Stimulated activated CD8-positive, alpha-beta memory T cell treated with anti-CD3 and anti-CD28 coated beads, Interleukin-7, amount 100 ng/mL, for 24 hours (primary cell): ENCODE results near the gene BSG.
A peak's percentile ranks its signal among the peaks of the same experiment; 100 is the strongest.

ENCODE experiments used
- DNase-seq: peaks from one replicate; pipeline ENCODE4 v3.0.0-alpha.2; 2020; ENCODE audit warnings: low read depth

BSG gene

DNA sequence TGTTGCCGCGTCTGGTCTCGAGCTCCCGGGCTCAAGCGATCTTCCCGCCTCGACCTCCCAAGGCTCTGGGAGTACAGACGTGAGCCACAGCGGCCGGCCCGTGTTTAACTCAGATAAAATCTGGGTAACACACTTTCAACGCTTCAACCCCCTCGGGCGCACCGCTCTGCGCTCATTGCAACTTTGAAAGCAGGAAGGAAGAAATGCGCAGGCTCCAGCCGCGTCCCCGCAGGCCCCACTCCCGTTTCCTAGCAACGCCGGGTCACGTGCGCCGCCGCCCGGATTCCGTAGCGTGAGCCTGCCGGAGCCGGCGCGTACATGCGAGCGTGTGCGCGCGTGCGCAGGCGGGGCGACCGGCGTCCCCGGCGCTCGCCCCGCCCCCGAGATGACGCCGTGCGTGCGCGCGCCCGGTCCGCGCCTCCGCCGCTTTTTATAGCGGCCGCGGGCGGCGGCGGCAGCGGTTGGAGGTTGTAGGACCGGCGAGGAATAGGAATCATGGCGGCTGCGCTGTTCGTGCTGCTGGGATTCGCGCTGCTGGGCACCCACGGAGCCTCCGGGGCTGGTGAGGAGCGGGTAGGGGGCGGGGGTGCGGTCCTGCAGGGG lies at the start of gene BSG:
Gene BSG (plus strand): TSS at position 457 of the 603 bp plus-strand sequence. CDS start 39 bp downstream, at position 496.
- peak; percentile 98 for DNase-seq

DNA sequence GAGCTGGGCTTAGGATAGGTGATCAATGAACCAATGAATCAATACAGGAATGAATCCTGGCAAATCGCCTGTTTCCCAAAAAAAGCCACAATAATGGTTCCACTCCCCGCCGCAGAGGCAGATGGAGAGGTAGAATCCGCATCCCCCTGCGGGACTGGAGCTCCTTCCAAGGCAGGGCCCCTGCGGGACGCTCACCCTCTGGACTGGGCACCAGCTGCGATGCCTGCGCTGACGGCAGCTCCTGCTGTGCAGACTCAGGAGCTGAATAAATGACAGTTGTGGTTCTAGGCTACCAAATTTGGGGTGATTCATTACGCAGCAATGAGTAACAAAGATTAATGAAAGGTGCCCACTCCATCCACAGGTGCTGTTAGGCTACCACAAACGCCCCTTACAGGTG lies 49.7 kb upstream of the BSG start:
- DNase-seq: no peak

DNA sequence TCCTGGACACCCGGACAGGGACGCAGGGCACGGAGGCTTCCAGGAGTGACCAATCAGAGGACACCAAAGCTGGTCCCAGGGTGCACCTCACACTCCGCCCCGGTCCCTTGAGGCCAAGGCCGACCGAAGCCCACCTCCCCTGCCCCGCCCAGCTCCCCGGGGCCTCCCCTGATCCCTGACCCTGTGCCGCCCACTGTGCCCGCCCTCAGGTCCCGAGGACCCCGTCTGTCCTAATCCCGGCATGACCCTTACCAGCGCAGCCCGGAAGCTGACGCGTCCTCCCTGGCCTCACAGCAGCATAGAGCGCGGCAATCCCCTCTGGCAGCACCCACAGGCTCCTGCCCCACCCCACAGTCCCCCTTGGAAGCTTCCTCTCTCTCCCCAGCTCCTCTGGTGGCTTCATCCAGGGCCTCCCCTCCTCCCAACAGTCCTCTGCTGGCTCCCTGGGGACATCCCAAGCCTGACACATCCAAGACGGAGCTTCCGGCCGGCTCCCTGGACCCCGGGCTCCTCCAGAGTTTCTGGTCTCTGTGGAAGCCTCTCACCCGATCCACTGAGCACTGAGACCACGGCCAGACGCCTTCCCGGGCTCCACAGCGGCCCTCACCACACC lies 48.2 kb upstream of the BSG start:
- DNase-seq: no peak

DNA sequence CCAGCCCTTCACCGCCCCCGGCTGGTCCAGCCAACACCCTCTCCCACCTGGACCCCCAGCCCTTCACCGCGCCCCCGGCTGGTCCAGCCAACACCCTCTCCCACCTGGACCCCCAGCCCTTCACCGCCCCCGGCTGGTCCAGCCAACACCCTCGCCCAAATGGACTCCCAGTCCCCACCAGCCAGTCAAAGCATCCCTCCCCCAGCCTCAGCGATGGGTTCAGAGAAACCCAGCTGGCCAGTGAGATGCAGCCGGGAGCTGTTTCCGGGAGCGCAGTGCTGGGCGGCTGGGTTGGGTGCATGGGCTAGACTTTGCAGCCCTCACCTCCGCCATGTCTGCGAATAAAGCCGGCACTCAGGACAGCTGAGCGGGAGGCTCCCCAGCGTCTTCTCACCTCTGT lies 47.4 kb upstream of the BSG start:
- no peak for DNase-seq

DNA sequence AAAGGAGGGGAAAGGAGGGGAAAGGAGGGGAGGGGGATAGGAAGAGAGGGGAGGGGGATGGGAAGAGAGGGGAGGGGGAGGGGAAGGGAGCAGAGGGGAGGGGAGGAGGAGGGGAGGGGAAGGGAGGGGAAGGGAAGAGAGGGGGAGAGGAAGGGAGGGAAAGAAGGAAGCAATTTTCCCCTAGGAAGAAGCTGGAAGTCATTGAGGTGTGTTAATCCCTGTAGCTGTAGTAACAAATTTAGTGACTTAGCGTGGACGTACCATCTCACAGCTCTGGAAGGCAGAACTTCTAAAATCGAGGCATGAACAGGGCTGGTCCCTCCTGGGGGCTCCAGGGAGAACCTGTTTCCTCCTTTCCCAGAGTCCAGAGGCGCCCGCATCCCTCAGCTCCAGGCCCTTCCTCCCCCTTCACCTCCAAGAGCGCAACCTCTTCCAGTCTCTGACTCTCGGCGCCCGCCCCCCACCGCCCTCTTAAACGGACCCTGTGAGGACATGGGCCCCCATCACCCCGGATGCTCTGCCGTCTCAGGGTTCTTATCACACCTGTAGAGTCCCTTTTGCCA lies 46.5 kb upstream of the BSG start:
- no peak for DNase-seq

DNA sequence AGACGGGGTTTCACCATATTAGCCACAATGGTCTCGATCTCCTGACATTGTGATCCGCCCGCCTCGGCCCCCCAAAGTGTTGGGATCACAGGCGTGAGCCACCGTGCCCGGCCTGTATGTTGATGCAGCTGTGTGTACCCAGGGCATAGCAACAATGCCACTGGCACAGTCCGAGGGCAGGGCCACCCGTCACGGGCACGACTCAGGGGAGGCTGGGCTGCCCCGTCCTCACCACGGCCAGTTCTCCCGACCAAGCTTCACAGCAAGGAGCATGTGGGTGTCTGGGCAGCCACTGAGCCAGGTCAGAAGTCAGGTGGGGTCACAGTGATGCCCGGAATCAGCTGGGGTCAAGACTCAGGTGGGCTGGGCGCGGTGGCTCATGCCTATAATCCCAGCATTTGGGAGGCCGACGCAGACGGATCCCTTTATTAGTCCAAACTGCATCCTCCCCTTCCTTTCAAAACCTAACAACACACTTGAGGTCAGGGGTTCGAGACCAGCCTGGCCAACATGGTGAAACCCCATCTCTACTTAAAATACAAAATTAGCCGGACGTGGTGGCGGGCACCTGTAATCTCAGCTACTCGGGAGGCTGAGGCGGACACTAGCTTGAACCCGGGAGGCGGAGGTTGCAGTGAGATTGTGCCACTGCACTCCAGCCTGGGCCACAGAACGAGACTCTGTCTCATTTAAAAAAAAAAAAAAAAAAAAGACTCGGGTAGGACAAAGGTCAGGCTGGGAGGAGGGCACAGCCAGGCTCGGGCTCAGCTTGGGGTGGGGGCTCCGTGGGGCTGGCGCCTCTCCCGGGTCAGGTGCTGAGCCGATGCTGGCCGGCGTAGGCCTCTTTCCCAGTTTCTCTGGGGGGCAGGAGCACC lies 42.0 kb upstream of the BSG start:
- DNase-seq: no peak

DNA sequence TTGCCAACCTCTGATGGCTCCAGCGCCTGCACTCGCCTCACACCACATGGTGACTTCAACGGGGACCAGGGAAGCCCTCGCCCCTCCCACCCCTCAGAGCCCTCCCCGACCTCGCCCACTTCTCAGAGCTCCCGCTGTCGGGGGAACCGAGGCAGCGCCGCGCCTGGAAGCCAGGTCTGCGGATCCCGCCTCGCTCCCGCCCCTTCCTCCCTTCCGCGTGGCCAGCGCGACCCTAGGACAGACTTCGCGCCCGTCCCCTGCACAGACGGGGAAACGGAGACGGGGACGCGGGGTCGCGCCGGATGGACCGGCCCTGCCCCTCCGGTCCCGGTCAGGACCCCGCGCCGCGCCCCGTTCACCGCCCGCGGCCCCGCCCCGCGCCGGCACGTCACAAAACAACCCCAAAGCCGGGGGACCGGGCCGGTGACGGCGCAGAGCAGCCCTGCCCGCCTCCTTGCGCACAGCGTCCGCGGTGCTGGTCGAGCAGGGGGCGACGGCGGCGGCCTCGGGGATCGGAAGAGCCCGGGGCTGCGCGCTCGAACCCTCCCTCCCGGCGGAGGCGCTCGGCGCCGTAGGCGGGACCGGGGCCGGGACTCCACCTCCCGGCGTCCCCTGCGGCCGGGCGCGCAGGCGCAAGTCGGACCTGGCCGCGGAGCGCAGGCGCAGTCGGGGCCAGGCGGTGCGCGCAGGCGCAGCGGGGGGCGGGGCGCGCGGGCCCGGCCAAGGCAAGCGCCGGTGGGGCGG lies 41.2 kb upstream of the BSG start:
- DNase-seq: peak; percentile 70

DNA sequence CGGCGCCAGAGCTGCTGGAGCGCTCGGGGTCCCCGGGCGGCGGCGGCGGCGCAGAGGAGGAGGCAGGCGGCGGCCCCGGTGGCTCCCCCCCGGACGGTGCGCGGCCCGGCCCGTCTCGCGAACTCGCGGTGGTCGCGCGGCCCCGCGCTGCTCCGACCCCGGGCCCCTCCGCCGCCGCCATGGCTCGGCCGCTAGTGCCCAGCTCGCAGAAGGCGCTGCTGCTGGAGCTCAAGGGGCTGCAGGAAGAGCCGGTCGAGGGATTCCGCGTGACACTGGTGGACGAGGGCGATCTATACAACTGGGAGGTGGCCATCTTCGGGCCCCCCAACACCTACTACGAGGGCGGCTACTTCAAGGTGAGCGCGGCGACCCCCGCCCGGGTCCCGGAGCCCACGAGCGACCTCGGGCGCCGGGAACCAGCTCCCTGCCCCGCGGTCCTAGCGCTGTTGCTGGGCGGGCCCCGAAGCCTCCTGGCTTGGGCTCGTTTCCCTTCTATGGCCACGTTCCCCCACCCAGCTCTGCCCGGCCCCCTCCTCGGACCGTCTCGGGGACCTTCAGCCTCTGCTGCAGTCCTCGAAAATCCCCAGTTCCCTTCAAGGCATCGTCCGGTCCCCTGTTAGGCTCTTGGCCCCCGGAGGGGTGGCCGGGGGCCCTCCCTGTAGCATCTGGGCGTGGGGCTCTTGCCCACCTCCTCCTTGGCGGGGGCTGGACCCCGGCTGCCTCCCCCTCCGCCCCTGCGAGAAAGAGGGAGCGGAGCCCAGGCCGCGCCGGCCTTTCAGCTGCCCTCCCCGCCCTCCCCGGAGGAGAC lies 40.4 kb upstream of the BSG start, which contains the start of gene CDC34:
Gene CDC34 (plus strand): TSS at position 8 of the 808 bp plus-strand sequence. CDS start 172 bp downstream, at position 180.
- DNase-seq: no peak

DNA sequence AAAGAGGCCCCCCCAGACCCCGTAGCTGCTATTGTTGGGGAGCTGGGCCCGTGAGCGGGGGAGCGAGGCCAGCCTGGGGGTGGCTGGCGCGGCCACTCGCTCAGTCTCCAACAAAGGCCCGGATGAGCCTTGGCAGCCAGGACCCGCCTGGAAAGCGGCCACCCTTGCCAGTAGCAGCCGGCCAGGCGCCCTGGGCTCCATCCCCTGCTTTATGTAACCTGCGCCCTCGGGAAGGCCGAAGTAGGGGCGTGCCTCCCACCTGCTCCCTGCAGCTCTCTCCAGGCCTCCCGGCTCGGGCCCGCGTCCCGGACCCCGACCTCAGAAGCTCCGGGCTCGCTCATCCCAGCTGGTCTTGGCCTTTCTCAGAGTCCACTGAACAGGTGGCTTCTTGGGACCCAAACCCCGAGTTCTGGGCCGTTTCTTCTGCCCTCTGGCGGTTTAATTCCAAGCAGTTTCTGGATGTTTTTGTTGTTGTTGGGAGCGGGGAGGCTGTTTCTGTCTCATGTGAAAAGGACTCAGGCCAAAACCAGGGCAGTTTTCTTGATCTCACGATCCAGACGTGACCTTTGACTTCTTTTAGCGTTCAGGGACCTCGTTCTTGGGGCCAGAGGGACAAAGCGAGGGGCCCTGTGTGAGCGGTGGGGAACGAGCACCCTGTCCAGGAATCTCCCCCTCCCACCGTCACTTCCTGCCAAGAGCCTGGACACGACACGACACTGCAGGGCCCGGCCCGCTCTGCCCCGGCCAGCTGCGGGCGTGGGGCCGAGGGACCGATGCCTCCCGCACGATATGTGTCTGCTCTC lies 39.6 kb upstream of the BSG start:
- no peak for DNase-seq

DNA sequence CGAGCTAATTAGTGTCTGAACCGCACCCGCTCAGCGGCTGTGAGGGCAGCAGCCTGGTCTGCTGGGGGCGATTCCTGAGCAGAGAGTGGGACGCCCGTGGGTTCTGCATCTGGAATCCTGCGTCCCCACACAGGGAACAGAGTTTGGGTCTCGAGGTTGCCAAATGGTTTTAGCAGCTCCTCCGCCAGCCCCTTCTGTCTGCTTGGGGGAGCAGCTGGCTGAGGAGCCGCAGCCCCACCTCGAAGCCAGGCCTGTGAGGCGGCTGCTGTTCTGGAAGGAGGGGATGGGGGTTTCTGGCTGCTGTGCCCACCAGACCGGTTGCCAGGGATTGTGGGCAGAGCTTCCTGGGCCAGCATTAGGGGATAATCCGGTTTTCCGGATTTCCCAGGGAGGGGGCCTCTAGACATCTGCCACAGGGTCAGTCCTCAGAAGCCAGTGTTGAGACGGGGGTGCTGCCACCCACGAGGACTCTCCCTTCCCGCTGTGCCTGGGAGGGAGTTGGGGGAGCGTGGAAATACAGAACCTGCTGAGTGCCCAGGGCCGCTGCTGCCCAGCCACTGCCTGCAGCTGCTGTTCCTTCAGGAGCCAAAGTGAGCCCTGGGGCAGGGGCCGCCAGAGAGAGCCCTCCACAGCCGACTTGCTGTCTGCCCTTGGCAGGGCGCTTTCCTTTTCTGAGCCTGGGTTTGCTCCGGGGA lies 38.9 kb upstream of the BSG start:
- no peak for DNase-seq

DNA sequence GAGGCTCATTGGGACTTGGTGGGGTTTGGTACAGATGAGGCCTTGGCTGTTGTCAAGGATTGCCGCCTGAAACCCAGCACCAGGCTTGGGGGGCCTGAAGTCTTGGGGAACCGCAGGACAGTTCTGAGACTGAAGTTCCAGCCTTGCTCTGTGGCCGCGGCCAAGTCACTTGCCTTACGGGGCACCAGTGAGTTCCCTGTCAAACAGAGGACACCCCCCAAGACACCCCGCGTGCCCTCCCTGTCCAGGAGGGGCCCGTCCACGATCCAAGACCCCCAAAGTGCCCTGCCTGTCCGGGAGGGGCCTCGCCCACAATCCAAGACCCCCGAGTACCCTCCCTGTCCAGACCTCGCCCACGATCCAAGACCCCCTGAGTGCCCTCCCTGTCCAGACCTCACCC lies 38.3 kb upstream of the BSG start:
- DNase-seq: no peak

DNA sequence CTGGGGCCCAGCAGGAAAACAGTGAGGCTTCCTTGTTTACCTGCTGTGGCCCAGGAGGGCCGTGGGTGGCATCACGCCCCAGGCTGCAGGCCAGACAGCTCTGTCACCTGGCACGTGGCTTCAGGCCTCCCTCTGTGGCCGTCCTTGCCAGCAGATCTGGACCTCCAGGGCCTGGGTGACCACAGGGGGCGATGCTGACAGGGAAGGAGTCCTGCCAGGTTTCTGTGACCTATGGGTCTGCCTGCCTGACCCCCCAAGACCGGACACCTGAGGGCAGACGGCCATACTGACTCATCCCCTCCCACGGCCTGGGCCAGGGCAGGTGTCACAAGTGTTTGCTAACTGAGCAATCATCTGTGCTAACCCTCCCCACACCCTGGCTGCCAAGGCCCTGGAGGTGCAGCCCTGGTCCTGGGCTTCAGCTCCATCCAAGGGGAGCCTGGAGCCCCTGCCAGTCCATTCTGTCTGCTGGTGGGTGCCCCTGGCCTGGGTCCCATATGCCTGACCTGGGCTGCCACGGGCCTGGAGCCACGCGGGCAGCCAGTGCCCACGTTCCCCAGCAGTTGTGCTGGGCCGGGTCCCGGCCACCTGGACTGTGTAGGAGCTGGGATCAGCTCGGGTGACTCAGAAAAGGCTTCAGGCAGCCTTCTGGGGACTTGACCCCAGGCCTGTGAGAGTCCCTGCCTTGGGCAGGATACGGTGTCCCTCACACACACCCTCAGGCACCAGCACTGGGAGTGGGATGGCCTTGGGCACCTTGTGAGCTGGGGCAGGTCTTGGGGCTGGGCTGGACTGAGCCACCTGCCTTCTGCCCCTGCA lies 37.2 kb upstream of the BSG start:
- DNase-seq: no peak

DNA sequence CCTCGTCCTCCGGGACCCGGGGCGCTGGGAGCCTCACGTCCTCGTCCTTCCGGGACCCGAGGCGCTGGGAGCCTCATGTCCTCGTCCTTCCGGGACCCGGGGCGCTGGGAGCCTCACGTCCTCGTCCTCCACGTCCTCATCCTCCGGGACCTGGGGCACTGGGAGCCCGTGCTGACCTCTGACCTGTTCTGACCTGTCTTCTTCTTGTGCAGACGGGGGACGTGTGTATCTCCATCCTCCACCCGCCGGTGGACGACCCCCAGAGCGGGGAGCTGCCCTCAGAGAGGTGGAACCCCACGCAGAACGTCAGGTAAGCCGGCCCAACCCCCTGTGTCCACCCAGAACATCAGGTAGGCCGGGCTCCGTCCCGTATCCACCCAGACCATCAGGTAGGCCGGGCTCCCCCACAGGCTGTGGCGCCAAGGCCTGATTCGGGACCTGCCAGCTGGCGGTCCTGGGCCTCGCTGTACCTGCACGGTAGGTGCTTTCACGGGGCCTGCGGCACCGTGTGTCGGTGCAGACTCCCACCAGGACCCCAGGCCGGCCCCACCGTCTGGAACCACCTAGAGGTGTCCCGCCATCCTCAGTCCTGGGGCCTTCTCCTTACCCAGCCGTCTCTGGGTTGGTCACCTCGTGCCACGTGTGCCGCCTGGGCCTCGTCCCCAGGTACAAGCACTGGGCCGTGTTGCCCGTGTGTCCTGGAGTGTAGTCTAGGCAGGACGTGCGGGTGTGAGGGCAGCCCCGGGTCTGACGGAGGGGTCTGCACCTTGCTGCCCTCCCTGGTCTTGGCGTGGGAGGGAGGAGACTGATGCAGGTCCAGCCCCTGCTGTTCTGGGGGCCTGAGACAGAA lies 36.1 kb upstream of the BSG start:
- no peak for DNase-seq

DNA sequence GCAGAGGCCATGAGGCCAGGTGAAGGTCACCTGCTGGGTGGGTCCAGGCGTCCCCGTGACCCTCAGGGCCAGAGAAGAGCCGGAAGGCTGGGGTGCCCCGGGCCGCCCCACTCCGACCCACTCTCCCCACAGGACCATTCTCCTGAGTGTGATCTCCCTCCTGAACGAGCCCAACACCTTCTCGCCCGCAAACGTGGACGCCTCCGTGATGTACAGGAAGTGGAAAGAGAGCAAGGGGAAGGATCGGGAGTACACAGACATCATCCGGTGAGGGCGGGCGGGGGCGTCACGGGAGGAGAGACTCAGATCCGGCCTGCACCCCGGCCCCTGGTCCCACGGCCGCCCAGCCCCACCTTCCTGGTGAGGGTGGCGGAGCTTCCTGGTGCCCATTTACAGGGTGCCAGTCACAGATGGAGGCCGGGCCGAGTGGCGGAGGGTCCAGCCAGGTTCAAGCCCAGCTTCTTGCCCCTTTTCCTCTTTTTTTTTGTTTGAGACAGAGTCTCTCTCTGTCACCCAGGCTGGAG lies 35.5 kb upstream of the BSG start:
- DNase-seq: no peak

DNA sequence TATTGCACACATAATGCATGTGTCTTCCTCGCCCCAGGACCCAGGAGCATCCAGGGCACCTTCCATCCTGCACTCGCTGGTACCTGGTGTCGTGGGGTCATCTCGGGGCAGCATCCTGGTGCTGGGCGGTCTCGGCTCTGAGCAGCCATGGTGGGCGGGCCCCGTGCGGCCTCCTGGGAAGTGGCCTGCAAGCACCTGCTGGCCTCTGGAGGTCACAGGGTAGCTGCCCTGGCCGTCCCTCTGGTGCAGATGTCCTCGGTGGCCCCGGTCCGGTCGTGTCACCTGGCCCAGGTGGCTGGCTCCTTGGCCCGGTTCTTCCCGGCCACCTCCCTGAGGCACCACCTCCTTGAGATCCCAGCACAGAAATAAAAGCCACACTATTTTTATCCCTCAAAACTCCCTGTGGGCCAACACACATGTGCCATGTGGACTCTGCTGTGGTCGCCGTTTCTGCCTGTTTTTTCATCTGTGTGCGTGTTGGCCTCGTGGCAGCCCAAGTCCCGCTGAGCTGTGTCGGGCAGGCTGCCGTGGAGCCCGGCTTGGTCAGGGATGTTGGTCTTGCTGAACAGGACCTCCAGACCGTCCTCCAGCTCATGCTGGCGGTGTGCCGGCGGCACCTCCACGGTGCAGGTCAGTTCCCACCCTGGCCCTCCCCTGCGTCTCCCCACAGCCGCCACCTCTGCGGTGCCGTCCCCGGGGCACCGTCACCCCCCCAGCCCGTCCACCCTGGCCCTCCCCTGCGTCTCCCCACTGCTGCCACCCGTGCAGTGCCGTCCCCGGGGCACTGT lies 33.6 kb upstream of the BSG start:
- no peak for DNase-seq

DNA sequence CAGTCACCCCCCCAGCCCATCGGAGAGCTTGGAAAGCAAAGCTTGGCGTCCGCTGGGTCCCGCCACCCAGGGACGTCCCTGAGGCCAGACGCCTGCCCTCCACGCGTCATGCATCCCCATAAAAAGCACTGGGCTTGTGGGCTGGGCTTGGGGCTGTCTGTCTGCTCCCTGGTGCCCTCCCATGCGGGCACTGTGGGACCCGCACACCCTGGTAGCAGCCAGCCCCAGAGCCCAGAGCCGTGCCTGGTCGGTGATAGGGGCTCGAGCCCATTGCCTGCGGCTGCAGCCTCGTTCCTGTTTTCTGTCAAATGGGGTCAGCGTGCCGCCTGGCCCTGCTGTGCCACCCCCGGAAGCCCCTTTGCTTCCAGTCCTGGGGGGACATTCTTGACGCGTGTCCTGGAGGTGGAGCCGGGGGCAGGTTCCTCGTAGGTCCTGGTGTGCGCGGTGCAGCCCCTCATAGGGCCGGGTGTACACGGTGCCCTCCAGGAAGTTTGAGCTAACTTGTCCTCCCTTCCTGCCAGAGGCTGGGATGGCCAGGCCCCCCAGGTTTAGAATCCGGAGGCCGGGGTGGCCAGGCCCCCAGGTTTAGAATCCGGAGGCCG lies 32.9 kb upstream of the BSG start:
- no peak for DNase-seq
